ENCODE results near the gene LAMB3.

GRCh38 chr1:209653915-209654351 is 1.7 kb upstream of the LAMB3 start:
- no peak for TF ChIP-seq CTCF (IDR thresholded peaks at IDR 0.05)
- TF ChIP-seq POLR2A (IDR thresholded peaks at IDR 0.05), result no peak

Data from adrenal gland (tissue), 5 donors.